PC-3 (cell line): ENCODE data around the gene CCDC7. TPM values are rescaled to one million over a fixed set of nuclear protein-coding genes. Genes with fewer than 3 reads are reported as not detected.
"Not testable (repeated sequence)": the region's sequence is repeated elsewhere in the genome, so short reads cannot be mapped to it uniquely, and the experiment has no call there.

ENCODE experiments used
- ATAC-seq: fragments of 200-7000 bp; cut with Tn5 transposase; 2 replicates; pipeline ENCODE4 v1.9.1; 2020; ENCODE audit warnings: mild to moderate bottlenecking, moderate library complexity
- BruUV-seq: library from RNA; stranded (reverse); fragments of 400-500 nt; replicated peaks from 2 replicates; lab custom pipeline; 2021; lab: Mats Ljungman, UMichigan
- CTCF ChIA-PET: fragments of 300-600 bp; sonication (Branson Sonifier 250); formaldehyde crosslinking; loops from one replicate; lab custom pipeline; 2022; ENCODE audit warnings: antibody characterized with exemption; lab: Charles Lee
- POLR2A ChIA-PET: fragments of 300-600 bp; sonication (Branson Sonifier 250); formaldehyde crosslinking; loops from one replicate; lab custom pipeline; 2022; ENCODE audit warnings: antibody characterized with exemption; ENCODE audit not compliant: unreplicated experiment; lab: Charles Lee
- DNase-seq: peaks from one replicate; pipeline ENCODE4 v3.0.0-alpha.2; 2015
- H2AFZ ChIP-seq: fragments of 300-600 bp; sonication (generic); 2 replicates; pipeline ENCODE4 v1.6.0; 2016; ENCODE audit warnings: antibody characterized with exemption, low read length
- H3F3A ChIP-seq: fragments of 300-600 bp; sonication (generic); one replicate; pipeline ENCODE4 v1.6.0; 2017; ENCODE audit warnings: antibody characterized with exemption, low read length, control low read depth, mild to moderate bottlenecking; ENCODE audit not compliant: unreplicated experiment
- H3K27ac ChIP-seq: fragments of 300-600 bp; sonication (generic); 2 replicates; pipeline ENCODE4 v1.5.1; 2016; ENCODE audit warnings: mild to moderate bottlenecking, low read length
- H3K27me3 ChIP-seq: fragments of 300-600 bp; sonication (generic); 2 replicates; pipeline ENCODE4 v1.6.1; 2016; ENCODE audit warnings: low read length, mixed read lengths
- H3K36me3 ChIP-seq: fragments of 300-600 bp; sonication (generic); 2 replicates; pipeline ENCODE4 v1.6.1; 2016; ENCODE audit warnings: low read depth, mixed run types, low read length, mixed read lengths
- H3K4me1 ChIP-seq: fragments of 300-600 bp; sonication (generic); 2 replicates; pipeline ENCODE4 v1.5.1; 2016; ENCODE audit warnings: low read length; ENCODE audit not compliant: insufficient read depth
- H3K4me2 ChIP-seq: fragments of 300-600 bp; sonication (generic); 2 replicates; pipeline ENCODE4 v1.6.0; 2016; ENCODE audit warnings: low read length
- H3K4me3 ChIP-seq: fragments of 300-600 bp; sonication (generic); 2 replicates; pipeline ENCODE4 v1.5.1; 2016; ENCODE audit warnings: mild to moderate bottlenecking, low read length, mixed read lengths
- H3K79me2 ChIP-seq: fragments of 300-600 bp; sonication (generic); 2 replicates; pipeline ENCODE4 v1.6.1; 2017; ENCODE audit warnings: low read length, mixed read lengths
- H3K9ac ChIP-seq: fragments of 300-600 bp; sonication (generic); 2 replicates; pipeline ENCODE4 v1.6.0; 2016; ENCODE audit warnings: mild to moderate bottlenecking, low read length
- H3K9me2 ChIP-seq: fragments of 300-600 bp; sonication (generic); replicated peaks from 2 replicates; pipeline ENCODE4 v1.6.1; 2016; ENCODE audit warnings: mixed run types, low read length, mixed read lengths
- H3K9me3 ChIP-seq: fragments of 300-600 bp; sonication (generic); 2 replicates; pipeline ENCODE4 v1.6.1; 2016; ENCODE audit warnings: low read length, mixed read lengths
- H4K20me1 ChIP-seq: fragments of 300-600 bp; sonication (generic); 2 replicates; pipeline ENCODE4 v1.6.1; 2016; ENCODE audit warnings: low read length, mixed read lengths
- CTCF ChIP-seq: fragments of 300-600 bp; sonication (generic); conservative IDR thresholded peaks from 2 replicates; pipeline ENCODE4 v1.5.1; 2017; ENCODE audit warnings: antibody characterized with exemption, low read depth, mild to moderate bottlenecking, low read length
- EZH2 ChIP-seq: fragments of 300-600 bp; sonication (generic); IDR thresholded peaks from one replicate; pipeline ENCODE4 v1.6.1; 2017; ENCODE audit warnings: antibody characterized with exemption, mild to moderate bottlenecking, low read length; ENCODE audit not compliant: unreplicated experiment
- EZH2phosphoT487 ChIP-seq: fragments of 300-600 bp; sonication (generic); IDR thresholded peaks from 2 replicates; pipeline ENCODE4 v1.6.1; 2018; ENCODE audit warnings: mild to moderate bottlenecking, antibody characterized with exemption, low read length, borderline replicate concordance
- intact Hi-C: fragments of 100-400 bp; cut with micrococcal nuclease; formaldehyde crosslinking; loops from 2 replicates; pipeline ENCODE4 v1.9.0; 2023
- total RNA-seq: library from RNA; depleted of rRNA; stranded (reverse); fragments of >200 nt; gene quantifications from 2 replicates; pipeline ENCODE4 v1.2.3, GENCODE V29; 2014

The CCDC7 gene
- total RNA-seq, 1 experiment from 2014 or later = 19.1 TPM

GRCh38 chr10:32600317-32600716, 154.4 kb downstream of the CCDC7 start:
- ATAC-seq (no peak), DNase-seq (no peak)
- ChIA-PET CTCF (no interaction called here), POLR2A (no interaction called here)
- H3K9me3 ChIP-seq = peaks cover 14% of the 10 kb centered on the region; the same call in 1 of the 2 replicates
- TF ChIP-seq EZH2 (no peak), CTCF (no peak), EZH2phosphoT487 (no peak)
- no peak overlapping the region for H2AFZ ChIP-seq
- H3K9me2 ChIP-seq = no peaks in the 10 kb centered on the region
- no peak overlapping the region for H3K9ac ChIP-seq
- no peak overlapping the region for H3K4me3 ChIP-seq
- no peaks in the 10 kb centered on the region for H3K4me1 ChIP-seq
- no peaks in the 10 kb centered on the region for H3F3A ChIP-seq
- H3K27ac ChIP-seq = no peak overlapping the region
- H3K36me3 ChIP-seq = peaks cover 5% of the 10 kb centered on the region; the same call in 1 of the 2 replicates
- no peak overlapping the region for H3K4me2 ChIP-seq
- BruUV-seq = no TSS peak
- no peaks in the 10 kb centered on the region for H3K79me2 ChIP-seq
- no peaks in the 10 kb centered on the region for H3K27me3 ChIP-seq
- no peaks in the 10 kb centered on the region for H4K20me1 ChIP-seq
- intact Hi-C loops = no loop called here

GRCh38 chr10:32601562-32601961, 155.6 kb downstream of the CCDC7 start:
- H3K9ac ChIP-seq, CTCF ChIA-PET, H2AFZ ChIP-seq: not testable (repeated sequence)

GRCh38 chr10:32605787-32606186, 159.8 kb downstream of the CCDC7 start:
- Histone ChIP-seq H3K36me3 (peaks cover 5% of the 10 kb centered on the region; the same call in 1 of the 2 replicates), H3K4me3 (no peak overlapping the region), H3F3A (no peaks in the 10 kb centered on the region), H3K27ac (no peak overlapping the region), H3K79me2 (no peaks in the 10 kb centered on the region), H3K9me3 (peaks cover 6% of the 10 kb centered on the region; the same call in 1 of the 2 replicates), H3K9ac (no peak overlapping the region), H4K20me1 (no peaks in the 10 kb centered on the region), H3K27me3 (no peaks in the 10 kb centered on the region), H3K9me2 (no peaks in the 10 kb centered on the region), H2AFZ (no peak overlapping the region), H3K4me1 (no peaks in the 10 kb centered on the region), H3K4me2 (no peak overlapping the region)
- DNase-seq = no peak
- ChIA-PET POLR2A (no interaction called here), CTCF (no interaction called here)
- BruUV-seq = no TSS peak
- no peak for ATAC-seq
- intact Hi-C loops = no loop called here
- TF ChIP-seq EZH2 = no peak
- no peak for TF ChIP-seq CTCF
- no peak for TF ChIP-seq EZH2phosphoT487

More at GRCh38 chr10:32601562-32601961, 155.6 kb downstream of the CCDC7 start:
- H3K4me2 ChIP-seq, H3K79me2 ChIP-seq, ATAC-seq, H3K9me2 ChIP-seq, H3K4me3 ChIP-seq, H3F3A ChIP-seq, POLR2A ChIA-PET, intact Hi-C loops, H3K27ac ChIP-seq, H4K20me1 ChIP-seq, H3K27me3 ChIP-seq, BruUV-seq, H3K4me1 ChIP-seq, H3K36me3 ChIP-seq, DNase-seq: not testable (repeated sequence)
- H3K9me3 ChIP-seq = peaks cover 14% of the 10 kb centered on the region; the same call in 1 of the 2 replicates

GRCh38 chr10:32610543-32610942, 164.6 kb downstream of the CCDC7 start:
- H3K9ac ChIP-seq, BruUV-seq, H3K36me3 ChIP-seq, H3F3A ChIP-seq, ATAC-seq, H3K4me2 ChIP-seq, intact Hi-C loops, H3K79me2 ChIP-seq, H3K9me2 ChIP-seq, H4K20me1 ChIP-seq, POLR2A ChIA-PET, H3K4me1 ChIP-seq, H3K27me3 ChIP-seq, H2AFZ ChIP-seq, DNase-seq, H3K9me3 ChIP-seq, H3K27ac ChIP-seq, CTCF ChIA-PET, H3K4me3 ChIP-seq: not testable (repeated sequence)
